ENCODE data around the gene SPINK14.

The SPINK14 gene, protein sequence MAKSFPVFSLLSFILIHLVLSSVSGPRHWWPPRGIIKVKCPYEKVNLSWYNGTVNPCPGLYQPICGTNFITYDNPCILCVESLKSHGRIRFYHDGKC

DNA sequence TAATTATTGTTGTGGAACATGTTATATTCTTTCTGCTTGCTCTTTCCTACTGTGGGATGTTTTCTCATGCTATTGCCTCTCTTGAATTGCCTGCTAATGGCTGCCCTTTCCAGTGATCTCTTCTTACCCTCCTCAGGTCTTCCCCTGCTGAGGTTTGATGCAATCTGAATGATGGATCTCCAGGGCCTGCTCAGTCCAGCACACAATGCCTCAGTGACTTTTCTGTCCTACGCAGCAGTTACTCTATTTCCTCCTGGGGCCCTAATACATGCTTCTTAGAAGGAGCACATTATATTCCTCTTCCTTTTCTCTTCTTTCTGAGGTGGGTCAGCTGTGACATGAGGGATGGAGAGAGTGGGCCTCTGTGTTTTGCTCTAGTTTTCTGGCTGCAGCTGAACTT lies at the start of gene SPINK14:
Gene SPINK14, plus strand, starts transcription at position 301 of the 400 bp plus-strand sequence. CDS start 1,187 bp downstream, outside the sequence.
- H3K27ac ChIP-seq (ENCODE audit: low read depth, low read length) = no peak within 1 kb of the TSS
- peaks cover 10% of the 10 kb centered on the region; the same call in 1 of the 2 replicates for H3K9me3 ChIP-seq (ENCODE audit: control insufficient read depth, insufficient read depth, low read depth, low read length)
- H3K36me3 ChIP-seq (ENCODE audit: control insufficient read depth, insufficient read depth, low read length) = no peaks in the 10 kb centered on the region
- no peaks in the 10 kb centered on the region for H3K27me3 ChIP-seq (ENCODE audit: control insufficient read depth, insufficient read depth, low read length)
- H3K9ac ChIP-seq (ENCODE audit: low read length) = no peak within 1 kb of the TSS
- no peak within 1 kb of the TSS for H3K4me3 ChIP-seq (ENCODE audit: low read depth, low read length)
- H3K4me1 ChIP-seq (ENCODE audit: control insufficient read depth, insufficient read depth, low read length) = no peaks in the 10 kb centered on the region

DNA sequence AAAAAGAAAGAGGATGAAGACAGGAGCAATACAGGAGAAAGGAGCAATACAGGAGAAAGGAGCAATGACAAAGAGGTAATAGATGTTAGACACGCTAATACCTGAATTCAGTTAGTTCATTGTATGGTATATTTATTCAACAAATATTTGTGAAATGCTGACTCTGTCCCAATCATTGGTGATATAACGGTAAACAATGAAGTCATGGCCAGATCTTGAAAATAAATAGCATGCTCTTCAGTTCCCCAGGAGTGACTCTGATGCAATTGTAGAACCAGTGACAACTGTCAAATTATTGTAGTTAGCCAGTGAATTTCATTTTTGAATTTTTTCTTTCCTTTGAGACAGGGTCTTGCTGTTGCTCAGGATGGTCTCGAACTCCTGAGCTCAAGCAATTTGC lies 48.0 kb upstream of the SPINK14 start:
- H3K4me1 ChIP-seq (ENCODE audit: control insufficient read depth, insufficient read depth, low read length) = no peaks in the 10 kb centered on the region
- peaks cover 51% of the 10 kb centered on the region for H3K36me3 ChIP-seq (ENCODE audit: control insufficient read depth, insufficient read depth, low read length)
- no peak overlapping the region for H3K9ac ChIP-seq (ENCODE audit: low read length)
- H3K4me3 ChIP-seq (ENCODE audit: low read depth, low read length) = no peak overlapping the region
- no peak overlapping the region for H3K27ac ChIP-seq (ENCODE audit: low read depth, low read length)
- H3K27me3 ChIP-seq (ENCODE audit: control insufficient read depth, insufficient read depth, low read length) = no peaks in the 10 kb centered on the region
- no peaks in the 10 kb centered on the region for H3K9me3 ChIP-seq (ENCODE audit: control insufficient read depth, insufficient read depth, low read depth, low read length)

DNA sequence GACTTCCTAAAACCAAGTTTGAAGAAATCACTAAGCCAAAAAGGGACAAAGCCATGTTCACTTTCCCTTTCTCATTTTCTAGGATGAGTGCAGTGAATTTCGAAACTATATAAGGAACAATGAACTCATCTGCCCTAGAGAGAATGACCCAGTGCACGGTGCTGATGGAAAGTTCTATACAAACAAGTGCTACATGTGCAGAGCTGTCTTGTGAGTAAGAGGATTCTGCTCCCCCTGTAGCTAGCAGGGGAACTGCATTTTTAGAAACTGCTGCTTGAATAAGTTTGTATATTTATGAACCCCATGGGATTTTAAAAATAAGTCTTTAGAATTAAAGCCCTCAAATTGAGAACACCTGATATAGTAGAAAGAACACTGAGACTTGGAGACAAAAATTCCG lies 42.7 kb upstream of the SPINK14 start:
- Histone ChIP-seq H3K27ac (ENCODE audit: low read depth, low read length) (no peak overlapping the region), H3K4me3 (ENCODE audit: low read depth, low read length) (no peak overlapping the region), H3K27me3 (ENCODE audit: control insufficient read depth, insufficient read depth, low read length) (no peaks in the 10 kb centered on the region), H3K4me1 (ENCODE audit: control insufficient read depth, insufficient read depth, low read length) (no peaks in the 10 kb centered on the region), H3K9ac (ENCODE audit: low read length) (no peak overlapping the region), H3K9me3 (ENCODE audit: control insufficient read depth, insufficient read depth, low read depth, low read length) (no peaks in the 10 kb centered on the region), H3K36me3 (ENCODE audit: control insufficient read depth, insufficient read depth, low read length) (peaks cover 26% of the 10 kb centered on the region; the same call in 1 of the 2 replicates)

DNA sequence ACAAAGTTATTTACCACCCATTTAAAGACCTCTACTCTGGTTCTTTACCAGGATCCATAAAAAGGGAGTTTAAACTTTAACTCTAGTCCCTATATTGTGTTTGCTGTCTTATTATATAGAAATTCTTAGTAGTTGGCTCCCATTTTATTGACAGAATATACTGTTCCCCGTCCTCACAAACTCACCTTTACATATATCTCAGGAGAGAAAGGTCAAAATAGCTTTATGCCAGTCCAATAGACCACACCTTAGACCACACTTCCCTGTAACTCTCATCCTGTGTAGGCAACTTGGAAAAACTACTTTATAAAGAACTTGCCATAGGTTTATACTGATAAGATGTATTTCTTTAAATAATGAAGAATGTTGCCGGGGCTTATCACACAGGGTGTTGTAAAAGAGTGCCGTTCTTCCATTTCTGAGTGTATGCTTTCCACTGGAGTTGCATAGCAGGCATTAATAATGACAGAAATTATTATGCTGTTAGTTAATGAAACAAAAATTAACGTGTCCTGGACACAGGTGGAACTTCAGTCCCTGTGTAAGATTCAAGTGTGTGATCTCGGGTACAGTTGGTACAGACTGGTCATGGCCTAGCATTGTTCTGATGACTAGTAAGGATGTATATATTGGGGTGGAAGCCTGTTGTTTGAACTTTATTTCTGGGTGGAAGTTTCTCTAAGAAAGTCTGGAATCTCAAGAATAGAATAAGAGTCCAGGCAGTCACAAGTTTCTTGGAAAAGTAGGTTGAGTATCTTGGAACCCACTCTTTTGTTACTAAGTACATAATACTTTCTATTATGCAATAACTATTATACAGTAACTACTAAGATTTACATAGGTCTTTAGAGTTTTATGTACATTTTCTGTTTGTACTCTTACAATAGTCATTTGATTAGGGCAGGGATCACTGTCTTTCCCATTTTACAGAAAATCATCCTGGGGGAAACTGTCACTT lies 33.0 kb upstream of the SPINK14 start:
- H3K4me1 ChIP-seq (ENCODE audit: control insufficient read depth, insufficient read depth, low read length) = no peaks in the 10 kb centered on the region
- H3K27ac ChIP-seq (ENCODE audit: low read depth, low read length) = no peak overlapping the region
- H3K9ac ChIP-seq (ENCODE audit: low read length) = no peak overlapping the region
- no peak overlapping the region for H3K4me3 ChIP-seq (ENCODE audit: low read depth, low read length)
- H3K36me3 ChIP-seq (ENCODE audit: control insufficient read depth, insufficient read depth, low read length) = peaks cover 4% of the 10 kb centered on the region; the same call in 1 of the 2 replicates
- H3K27me3 ChIP-seq (ENCODE audit: control insufficient read depth, insufficient read depth, low read length) = no peaks in the 10 kb centered on the region
- H3K9me3 ChIP-seq (ENCODE audit: control insufficient read depth, insufficient read depth, low read depth, low read length) = no peaks in the 10 kb centered on the region

DNA sequence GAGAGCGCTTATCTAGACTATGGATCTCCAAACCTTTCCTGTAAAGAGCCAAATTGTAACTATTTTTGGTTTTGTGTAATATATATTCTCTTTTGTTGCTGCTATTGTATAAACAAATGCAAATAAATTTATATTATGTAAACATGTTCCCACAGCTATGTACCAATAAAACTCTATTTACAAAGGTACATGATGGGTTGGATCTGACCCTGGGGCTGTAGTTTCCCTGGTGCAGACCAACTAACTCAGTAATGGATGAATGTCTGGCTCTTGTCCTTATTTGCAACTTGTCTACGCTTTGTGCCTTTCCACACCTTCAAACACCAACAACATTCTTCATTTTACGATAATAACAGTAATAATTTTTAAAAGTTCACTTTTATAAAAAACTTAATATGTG lies 27.5 kb upstream of the SPINK14 start:
- Histone ChIP-seq H3K9ac (ENCODE audit: low read length) (no peak overlapping the region), H3K4me1 (ENCODE audit: control insufficient read depth, insufficient read depth, low read length) (no peaks in the 10 kb centered on the region), H3K27me3 (ENCODE audit: control insufficient read depth, insufficient read depth, low read length) (no peaks in the 10 kb centered on the region), H3K36me3 (ENCODE audit: control insufficient read depth, insufficient read depth, low read length) (no peaks in the 10 kb centered on the region), H3K4me3 (ENCODE audit: low read depth, low read length) (no peak overlapping the region), H3K27ac (ENCODE audit: low read depth, low read length) (no peak overlapping the region), H3K9me3 (ENCODE audit: control insufficient read depth, insufficient read depth, low read depth, low read length) (no peaks in the 10 kb centered on the region)

DNA sequence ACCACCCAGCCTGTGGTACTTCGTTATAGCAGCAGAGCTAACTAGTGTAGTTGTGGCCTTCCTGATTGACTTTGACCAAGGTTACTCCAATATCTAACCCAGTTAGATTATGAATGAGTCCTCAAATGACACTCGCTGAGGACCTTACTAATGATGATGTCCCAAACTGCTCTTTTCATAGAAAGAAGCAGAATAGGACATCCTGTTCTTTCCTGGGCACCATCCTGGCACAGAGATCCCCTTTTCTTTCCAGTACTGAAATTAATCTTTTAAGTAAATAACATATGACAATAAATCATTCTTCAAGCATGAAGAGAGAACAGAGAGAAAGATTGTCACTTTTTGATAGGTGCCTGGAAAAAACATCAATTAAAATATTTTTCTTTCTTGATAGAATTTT lies 26.7 kb upstream of the SPINK14 start:
- no peak overlapping the region for H3K4me3 ChIP-seq (ENCODE audit: low read depth, low read length)
- H3K27me3 ChIP-seq (ENCODE audit: control insufficient read depth, insufficient read depth, low read length) = no peaks in the 10 kb centered on the region
- H3K9me3 ChIP-seq (ENCODE audit: control insufficient read depth, insufficient read depth, low read depth, low read length) = no peaks in the 10 kb centered on the region
- no peak overlapping the region for H3K27ac ChIP-seq (ENCODE audit: low read depth, low read length)
- H3K4me1 ChIP-seq (ENCODE audit: control insufficient read depth, insufficient read depth, low read length) = no peaks in the 10 kb centered on the region
- no peak overlapping the region for H3K9ac ChIP-seq (ENCODE audit: low read length)
- no peaks in the 10 kb centered on the region for H3K36me3 ChIP-seq (ENCODE audit: control insufficient read depth, insufficient read depth, low read length)

DNA sequence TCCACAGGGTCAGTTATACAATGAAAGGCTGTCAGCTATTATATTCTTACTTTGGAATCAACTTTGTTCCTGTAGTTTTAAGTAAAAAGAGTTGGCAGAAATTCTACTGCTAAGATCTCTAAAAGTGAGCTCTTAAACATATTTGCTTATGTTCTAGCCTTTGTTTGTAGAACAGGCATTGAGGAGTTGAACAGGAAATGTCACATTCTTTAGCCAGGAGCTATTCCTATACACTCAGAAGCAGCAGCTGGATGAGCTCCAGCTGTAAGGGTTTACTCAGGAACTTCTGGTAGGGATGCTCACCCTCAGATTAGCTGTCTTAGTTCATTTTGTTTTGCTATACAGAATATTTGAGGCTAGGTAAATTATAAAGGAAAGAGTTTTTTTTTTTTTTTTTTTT lies 22.4 kb upstream of the SPINK14 start:
- H3K36me3 ChIP-seq (ENCODE audit: control insufficient read depth, insufficient read depth, low read length) = no peaks in the 10 kb centered on the region
- H3K4me1 ChIP-seq (ENCODE audit: control insufficient read depth, insufficient read depth, low read length) = no peaks in the 10 kb centered on the region
- no peaks in the 10 kb centered on the region for H3K9me3 ChIP-seq (ENCODE audit: control insufficient read depth, insufficient read depth, low read depth, low read length)
- no peaks in the 10 kb centered on the region for H3K27me3 ChIP-seq (ENCODE audit: control insufficient read depth, insufficient read depth, low read length)
- no peak overlapping the region for H3K4me3 ChIP-seq (ENCODE audit: low read depth, low read length)
- H3K27ac ChIP-seq (ENCODE audit: low read depth, low read length) = no peak overlapping the region
- H3K9ac ChIP-seq (ENCODE audit: low read length) = no peak overlapping the region

DNA sequence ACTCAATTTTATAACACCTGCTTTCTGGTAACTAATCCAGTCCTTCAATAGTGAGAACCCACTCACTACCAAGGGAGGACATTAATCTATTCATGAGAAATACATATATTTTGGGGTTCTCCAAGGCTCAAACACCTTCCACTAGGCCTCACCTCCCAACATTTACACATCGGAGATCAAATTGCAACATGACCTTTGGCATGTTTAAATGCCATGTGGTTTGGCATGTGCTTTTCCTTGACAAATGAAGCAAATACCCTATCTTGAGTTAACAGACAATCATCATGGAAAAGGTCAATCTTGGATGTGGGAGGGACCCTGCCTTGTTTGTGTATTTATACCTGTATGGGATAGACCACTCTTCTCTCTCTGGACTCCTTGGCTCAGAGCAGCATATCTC lies 21.9 kb upstream of the SPINK14 start:
- Histone ChIP-seq H3K27me3 (ENCODE audit: control insufficient read depth, insufficient read depth, low read length) (no peaks in the 10 kb centered on the region), H3K9ac (ENCODE audit: low read length) (no peak overlapping the region), H3K27ac (ENCODE audit: low read depth, low read length) (no peak overlapping the region), H3K4me3 (ENCODE audit: low read depth, low read length) (no peak overlapping the region), H3K36me3 (ENCODE audit: control insufficient read depth, insufficient read depth, low read length) (no peaks in the 10 kb centered on the region), H3K9me3 (ENCODE audit: control insufficient read depth, insufficient read depth, low read depth, low read length) (no peaks in the 10 kb centered on the region), H3K4me1 (ENCODE audit: control insufficient read depth, insufficient read depth, low read length) (no peaks in the 10 kb centered on the region)

DNA sequence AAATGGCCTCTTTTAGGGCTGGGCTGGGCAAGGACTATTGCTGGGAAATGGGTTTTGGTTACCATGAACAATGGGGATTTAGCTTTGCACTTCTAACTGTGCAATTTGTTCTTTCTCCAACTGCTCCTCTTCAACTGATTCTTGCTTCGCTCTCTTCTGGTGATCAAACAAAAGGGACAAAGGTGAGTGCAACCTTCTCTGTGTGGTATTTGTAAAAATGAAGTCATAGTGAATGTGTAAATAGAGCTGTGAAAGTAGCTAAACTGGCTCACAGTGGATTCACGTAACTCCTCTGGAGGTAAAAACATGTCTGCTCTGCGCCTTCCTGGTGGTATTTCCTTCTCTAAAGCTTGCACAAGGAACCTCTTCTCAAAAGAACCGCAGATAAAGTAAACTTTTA lies 20.9 kb upstream of the SPINK14 start:
- Histone ChIP-seq H3K4me1 (ENCODE audit: control insufficient read depth, insufficient read depth, low read length) (no peaks in the 10 kb centered on the region), H3K9ac (ENCODE audit: low read length) (no peak overlapping the region), H3K27ac (ENCODE audit: low read depth, low read length) (no peak overlapping the region), H3K4me3 (ENCODE audit: low read depth, low read length) (no peak overlapping the region), H3K9me3 (ENCODE audit: control insufficient read depth, insufficient read depth, low read depth, low read length) (no peaks in the 10 kb centered on the region), H3K27me3 (ENCODE audit: control insufficient read depth, insufficient read depth, low read length) (no peaks in the 10 kb centered on the region), H3K36me3 (ENCODE audit: control insufficient read depth, insufficient read depth, low read length) (no peaks in the 10 kb centered on the region)

DNA sequence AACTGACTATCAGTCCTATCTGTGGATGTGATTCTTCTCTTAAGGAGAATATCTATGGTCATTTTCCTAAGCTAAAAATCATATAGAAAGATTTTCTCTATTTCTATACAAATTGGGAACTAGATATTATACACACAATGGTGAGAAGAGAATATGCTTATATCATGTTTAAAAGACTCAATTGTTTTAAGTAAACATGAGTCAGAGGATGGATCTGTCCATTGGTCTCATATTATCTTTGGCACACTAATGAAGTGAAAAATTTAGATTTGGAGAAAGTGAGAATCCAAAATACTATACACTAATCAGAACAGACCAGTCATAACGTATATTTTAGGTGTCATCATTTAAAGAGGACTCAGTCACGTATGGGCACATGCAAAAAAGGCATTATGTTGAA lies 16.5 kb upstream of the SPINK14 start:
- no peak overlapping the region for H3K27ac ChIP-seq (ENCODE audit: low read depth, low read length)

DNA sequence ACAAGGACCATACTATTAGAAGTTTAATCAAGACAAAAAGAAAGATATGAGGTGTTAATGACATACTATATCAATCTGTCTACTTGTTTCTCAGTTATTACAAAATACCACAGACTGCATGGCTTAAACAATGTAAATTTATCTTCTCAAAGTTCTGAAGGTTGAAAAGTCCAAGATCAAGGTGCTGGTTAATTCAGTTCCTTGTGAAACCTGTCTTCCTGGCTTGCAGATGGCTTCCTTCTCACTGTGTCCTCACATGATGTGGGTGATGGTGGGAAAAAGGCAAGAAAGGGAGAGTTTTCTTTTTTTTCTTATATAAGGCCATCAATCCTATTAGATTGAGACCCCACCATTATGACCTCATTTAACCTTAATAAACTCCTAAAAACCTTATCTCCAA lies 15.6 kb upstream of the SPINK14 start:
- Histone ChIP-seq H3K36me3 (ENCODE audit: control insufficient read depth, insufficient read depth, low read length) (no peaks in the 10 kb centered on the region), H3K4me3 (ENCODE audit: low read depth, low read length) (no peak overlapping the region), H3K27ac (ENCODE audit: low read depth, low read length) (no peak overlapping the region), H3K9ac (ENCODE audit: low read length) (no peak overlapping the region), H3K4me1 (ENCODE audit: control insufficient read depth, insufficient read depth, low read length) (no peaks in the 10 kb centered on the region), H3K27me3 (ENCODE audit: control insufficient read depth, insufficient read depth, low read length) (no peaks in the 10 kb centered on the region), H3K9me3 (ENCODE audit: control insufficient read depth, insufficient read depth, low read depth, low read length) (no peaks in the 10 kb centered on the region)

More for the DNA sequence above, 16.5 kb upstream of the SPINK14 start:
- Histone ChIP-seq H3K27me3 (ENCODE audit: control insufficient read depth, insufficient read depth, low read length) (no peaks in the 10 kb centered on the region), H3K36me3 (ENCODE audit: control insufficient read depth, insufficient read depth, low read length) (no peaks in the 10 kb centered on the region), H3K4me3 (ENCODE audit: low read depth, low read length) (no peak overlapping the region), H3K9me3 (ENCODE audit: control insufficient read depth, insufficient read depth, low read depth, low read length) (no peaks in the 10 kb centered on the region), H3K9ac (ENCODE audit: low read length) (no peak overlapping the region), H3K4me1 (ENCODE audit: control insufficient read depth, insufficient read depth, low read length) (no peaks in the 10 kb centered on the region)

Data from HUES6 (cell line).